ENCODE measurements around the gene RTCA. TPM values are rescaled to one million over a fixed set of nuclear protein-coding genes. Genes with fewer than 3 reads are reported as not detected.

RTCA gene
- total RNA-seq, 1 donor from 2014 or later, result 69.7 TPM

- no peaks in the 10 kb centered on the region for H4K20me1 ChIP-seq (ENCODE audit: low read depth)
- H3K9me3 ChIP-seq (ENCODE audit: low read depth), result no peaks in the 10 kb centered on the region
- H3K36me3 Mint-ChIP-seq, result no peaks in the 10 kb centered on the region
- peaks cover 8% of the 10 kb centered on the region for H3K4me1 ChIP-seq
- peaks cover 3% of the 10 kb centered on the region for H3K4me1 Mint-ChIP-seq
- H3K9me3 Mint-ChIP-seq, result peaks cover 2% of the 10 kb centered on the region
- H2AFZ ChIP-seq (replicated peaks), result no peak overlapping the region
- no peak overlapping the region for H3K4me3 ChIP-seq
- no peak overlapping the region for H3K27ac Mint-ChIP-seq
- no peak overlapping the region for H3K4me2 ChIP-seq
- no peaks in the 10 kb centered on the region for H3F3A ChIP-seq (ENCODE audit: low read depth)
- H3K79me2 ChIP-seq (ENCODE audit: low read depth), result no peaks in the 10 kb centered on the region
- no peaks in the 10 kb centered on the region for H3K27me3 Mint-ChIP-seq (ENCODE audit: insufficient read depth, low read depth)
- no peaks in the 10 kb centered on the region for H3K27me3 ChIP-seq
- TF ChIP-seq CTCF (IDR thresholded peaks at IDR 0.05) (no peak), EZH2 (IDR thresholded peaks at IDR 0.05) (no peak), EZH2phosphoT487 (IDR thresholded peaks at IDR 0.05) (no peak)
- DNase-seq (ENCODE audit: low spot score), result no peak
- no peak overlapping the region for H3K9ac ChIP-seq
- no peaks in the 10 kb centered on the region for H3K36me3 ChIP-seq
- no peak overlapping the region for H3K4me3 Mint-ChIP-seq
- no peak overlapping the region for H3K27ac ChIP-seq
Observed at GRCh38 chr1:100316622-100317021, 50.6 kb downstream of the RTCA start.

GRCh38 chr1:100320311-100321099 is 54.5 kb downstream of the RTCA start:
- Histone ChIP-seq H3K4me3 (no peak overlapping the region), H3K79me2 (ENCODE audit: low read depth) (no peaks in the 10 kb centered on the region), H2AFZ (replicated peaks) (no peak overlapping the region), H3K4me1 (no peaks in the 10 kb centered on the region), H3K9ac (no peak overlapping the region), H3K27ac (no peak overlapping the region), H3K27me3 (no peaks in the 10 kb centered on the region), H4K20me1 (ENCODE audit: low read depth) (no peaks in the 10 kb centered on the region), H3F3A (ENCODE audit: low read depth) (no peaks in the 10 kb centered on the region), H3K36me3 (no peaks in the 10 kb centered on the region), H3K4me2 (no peak overlapping the region), H3K9me3 (ENCODE audit: low read depth) (no peaks in the 10 kb centered on the region)
- no peaks in the 10 kb centered on the region for H3K36me3 Mint-ChIP-seq
- H3K27me3 Mint-ChIP-seq (ENCODE audit: insufficient read depth, low read depth), result no peaks in the 10 kb centered on the region
- H3K27ac Mint-ChIP-seq, result no peak overlapping the region
- H3K9me3 Mint-ChIP-seq, result peaks cover 2% of the 10 kb centered on the region
- H3K4me3 Mint-ChIP-seq, result no peak overlapping the region
- H3K4me1 Mint-ChIP-seq, result peaks cover 3% of the 10 kb centered on the region
- DNase-seq (ENCODE audit: low spot score), result no peak
- TF ChIP-seq EZH2phosphoT487 (IDR thresholded peaks at IDR 0.05) (no peak), EZH2 (IDR thresholded peaks at IDR 0.05) (no peak), CTCF (IDR thresholded peaks at IDR 0.05) (no peak)

- H3K9me3 Mint-ChIP-seq, result peaks cover 2% of the 10 kb centered on the region
- TF ChIP-seq EZH2 (IDR thresholded peaks at IDR 0.05), result no peak
- H3K4me3 ChIP-seq, result no peak overlapping the region
- H2AFZ ChIP-seq (replicated peaks), result no peak overlapping the region
- H3K4me3 Mint-ChIP-seq, result no peak overlapping the region
- H3K36me3 ChIP-seq, result no peaks in the 10 kb centered on the region
- no peaks in the 10 kb centered on the region for H3F3A ChIP-seq (ENCODE audit: low read depth)
- H3K36me3 Mint-ChIP-seq, result no peaks in the 10 kb centered on the region
- H3K4me2 ChIP-seq, result no peak overlapping the region
- peaks cover 3% of the 10 kb centered on the region for H3K4me1 Mint-ChIP-seq
- H3K27me3 Mint-ChIP-seq (ENCODE audit: insufficient read depth, low read depth), result no peaks in the 10 kb centered on the region
- no peaks in the 10 kb centered on the region for H4K20me1 ChIP-seq (ENCODE audit: low read depth)
- no peaks in the 10 kb centered on the region for H3K27me3 ChIP-seq
- H3K27ac Mint-ChIP-seq, result no peak overlapping the region
- H3K4me1 ChIP-seq, result no peaks in the 10 kb centered on the region
- no peaks in the 10 kb centered on the region for H3K9me3 ChIP-seq (ENCODE audit: low read depth)
- no peak overlapping the region for H3K9ac ChIP-seq
- H3K79me2 ChIP-seq (ENCODE audit: low read depth), result no peaks in the 10 kb centered on the region
- no peak for DNase-seq (ENCODE audit: low spot score)
- no peak overlapping the region for H3K27ac ChIP-seq
Observed at GRCh38 chr1:100321100-100321493, 55.1 kb downstream of the RTCA start.

- H3K36me3 ChIP-seq, result no peaks in the 10 kb centered on the region
- Mint-ChIP-seq H3K36me3 (no peaks in the 10 kb centered on the region), H3K27ac (no peak overlapping the region), H3K4me3 (no peak overlapping the region), H3K27me3 (ENCODE audit: insufficient read depth, low read depth) (no peaks in the 10 kb centered on the region), H3K4me1 (peaks cover 3% of the 10 kb centered on the region), H3K9me3 (no peaks in the 10 kb centered on the region)
- H2AFZ ChIP-seq (replicated peaks), result no peak overlapping the region
- no peaks in the 10 kb centered on the region for H3K9me3 ChIP-seq (ENCODE audit: low read depth)
- no peaks in the 10 kb centered on the region for H4K20me1 ChIP-seq (ENCODE audit: low read depth)
- no peaks in the 10 kb centered on the region for H3K79me2 ChIP-seq (ENCODE audit: low read depth)
- no peak overlapping the region for H3K4me3 ChIP-seq
- H3K27ac ChIP-seq, result no peak overlapping the region
- no peaks in the 10 kb centered on the region for H3K4me1 ChIP-seq
- TF ChIP-seq CTCF (IDR thresholded peaks at IDR 0.05) (no peak), EZH2 (IDR thresholded peaks at IDR 0.05) (no peak), EZH2phosphoT487 (IDR thresholded peaks at IDR 0.05) (no peak)
- no peak overlapping the region for H3K9ac ChIP-seq
- H3F3A ChIP-seq (ENCODE audit: low read depth), result no peaks in the 10 kb centered on the region
- DNase-seq (ENCODE audit: low spot score), result no peak
- H3K4me2 ChIP-seq, result no peak overlapping the region
- no peaks in the 10 kb centered on the region for H3K27me3 ChIP-seq
Observed at GRCh38 chr1:100321506-100321905, 55.5 kb downstream of the RTCA start.

Measured in neural progenitor cell (in vitro differentiated cells).